GM18499 (cell line): ENCODE measurements around the gene EMX2.

ENCODE experiments used
- ATAC-seq: cut with Tn5 transposase; IDR thresholded peaks from one replicate; pipeline ENCODE4 v1.9.1; 2021; ENCODE audit warnings: moderate number of reproducible peaks; ENCODE audit not compliant: insufficient read depth, unreplicated experiment

Gene EMX2

GRCh38 chr10:117591043-117591442 lies 48.5 kb downstream of the EMX2 start:
- no peak for ATAC-seq

GRCh38 chr10:117594722-117595121 lies 52.2 kb downstream of the EMX2 start:
- no peak for ATAC-seq

- ATAC-seq, result no peak
Measured at GRCh38 chr10:117596706-117597105, 54.2 kb downstream of the EMX2 start.

- ATAC-seq, result no peak
Measured at GRCh38 chr10:117597216-117597615, 54.7 kb downstream of the EMX2 start.
